ENCODE measurements around the gene UBE2U. TPM values are rescaled to one million over a fixed set of nuclear protein-coding genes. Genes with fewer than 3 reads are reported as not detected.

Gene UBE2U
- total RNA-seq, 2 donors from 2014 or later: not detected

- Mint-ChIP-seq H3K9me3 (peaks cover 3% of the 10 kb centered on the region), H3K4me1 (peaks cover 3% of the 10 kb centered on the region), H3K36me3 (ENCODE audit: low read depth) (no peaks in the 10 kb centered on the region), H3K27me3 (ENCODE audit: insufficient read depth) (no peaks in the 10 kb centered on the region), H3K4me3 (no peak overlapping the region), H3K27ac (no peak overlapping the region)
- no peak for DNase-seq
- H3K9ac ChIP-seq (ENCODE audit: extremely low read depth, low read length, poor library complexity, severe bottlenecking): no peak overlapping the region
- 94 to 96% methylated on average over 4 of the region's 4 CpGs for WGBS, 2 experiments (ENCODE audit: insufficient coverage in 1 of 2, insufficient read length in 1 of 2)
- H3K9me3 ChIP-seq (ENCODE audit: control insufficient read depth, low read length): no peaks in the 10 kb centered on the region
- no peak for TF ChIP-seq CTCF (conservative IDR thresholded peaks at IDR 0.05)
- H3K4me3 ChIP-seq (ENCODE audit: low read length): no peak overlapping the region
- H3K4me1 ChIP-seq (ENCODE audit: control insufficient read depth, insufficient read depth, low read length): no peaks in the 10 kb centered on the region
- H3K27ac ChIP-seq (ENCODE audit: low read depth, low read length): no peak overlapping the region
- no peaks in the 10 kb centered on the region for H3K27me3 ChIP-seq (ENCODE audit: control insufficient read depth, insufficient read depth, low read length, poor library complexity, severe bottlenecking)
- H3K36me3 ChIP-seq (ENCODE audit: control insufficient read depth, insufficient read depth, low read length): no peaks in the 10 kb centered on the region
Measured at GRCh38 chr1:64280001-64280400, 76.6 kb downstream of the UBE2U start.

DNA sequence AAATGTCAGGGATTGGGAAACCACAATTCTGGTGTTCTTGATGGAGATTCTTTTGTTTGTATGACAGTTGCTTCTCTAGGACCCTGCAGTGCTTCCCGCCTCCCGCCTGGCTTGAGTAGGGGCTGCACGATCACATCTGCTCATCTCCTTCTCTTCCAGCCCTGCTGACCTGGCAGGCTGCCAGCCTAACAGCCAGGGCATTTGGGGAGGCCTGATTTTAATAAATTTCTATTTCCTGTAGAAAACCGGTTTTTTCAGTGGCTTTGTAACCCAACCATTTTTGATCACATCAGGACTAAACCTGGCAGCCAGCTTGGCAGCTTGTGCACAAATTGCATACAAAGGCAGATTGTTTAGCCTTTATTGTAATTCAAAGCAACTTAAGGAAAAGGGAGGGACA, 78.9 kb downstream of the UBE2U start:
- Histone ChIP-seq H3K27ac (ENCODE audit: low read depth, low read length) (no peak overlapping the region), H3K4me1 (ENCODE audit: control insufficient read depth, insufficient read depth, low read length) (no peaks in the 10 kb centered on the region), H3K4me3 (ENCODE audit: low read length) (no peak overlapping the region), H3K36me3 (ENCODE audit: control insufficient read depth, insufficient read depth, low read length) (no peaks in the 10 kb centered on the region), H3K9ac (ENCODE audit: extremely low read depth, low read length, poor library complexity, severe bottlenecking) (no peak overlapping the region), H3K9me3 (ENCODE audit: control insufficient read depth, low read length) (no peaks in the 10 kb centered on the region), H3K27me3 (ENCODE audit: control insufficient read depth, insufficient read depth, low read length, poor library complexity, severe bottlenecking) (no peaks in the 10 kb centered on the region)
- Mint-ChIP-seq H3K9me3 (no peaks in the 10 kb centered on the region), H3K27ac (no peak overlapping the region), H3K4me1 (peaks cover 3% of the 10 kb centered on the region), H3K36me3 (ENCODE audit: low read depth) (no peaks in the 10 kb centered on the region), H3K27me3 (ENCODE audit: insufficient read depth) (no peaks in the 10 kb centered on the region), H3K4me3 (no peak overlapping the region)
- no peak for DNase-seq
- TF ChIP-seq CTCF (conservative IDR thresholded peaks at IDR 0.05): no peak
- 40 to 73% methylated on average over 1 to 4 of the region's 4 CpGs for WGBS, 2 experiments (ENCODE audit: insufficient coverage in 1 of 2, insufficient read length in 1 of 2)

- Histone ChIP-seq H3K4me3 (ENCODE audit: low read length) (no peak overlapping the region), H3K9ac (ENCODE audit: extremely low read depth, low read length, poor library complexity, severe bottlenecking) (no peak overlapping the region), H3K36me3 (ENCODE audit: control insufficient read depth, insufficient read depth, low read length) (no peaks in the 10 kb centered on the region), H3K9me3 (ENCODE audit: control insufficient read depth, low read length) (no peaks in the 10 kb centered on the region), H3K27me3 (ENCODE audit: control insufficient read depth, insufficient read depth, low read length, poor library complexity, severe bottlenecking) (no peaks in the 10 kb centered on the region), H3K27ac (ENCODE audit: low read depth, low read length) (no peak overlapping the region), H3K4me1 (ENCODE audit: control insufficient read depth, insufficient read depth, low read length) (no peaks in the 10 kb centered on the region)
- 89 to 100% methylated on average over 1 to 3 of the region's 3 CpGs for WGBS, 2 experiments (ENCODE audit: insufficient coverage in 1 of 2, insufficient read length in 1 of 2)
- H3K27ac Mint-ChIP-seq: no peak overlapping the region
- H3K36me3 Mint-ChIP-seq (ENCODE audit: low read depth): no peaks in the 10 kb centered on the region
- no peak for DNase-seq
- H3K9me3 Mint-ChIP-seq: no peaks in the 10 kb centered on the region
- H3K27me3 Mint-ChIP-seq (ENCODE audit: insufficient read depth): peaks cover 3% of the 10 kb centered on the region
- H3K4me3 Mint-ChIP-seq: no peak overlapping the region
- TF ChIP-seq CTCF (conservative IDR thresholded peaks at IDR 0.05): no peak
- H3K4me1 Mint-ChIP-seq: peaks cover 3% of the 10 kb centered on the region
Measured at GRCh38 chr1:64287071-64287470, 83.6 kb downstream of the UBE2U start.

Data from endodermal cell (in vitro differentiated cells).